Astrocyte of the cerebellum (primary cell): ENCODE measurements around the gene LRRC74A.

Experiments used
- DNase-seq: peaks from one replicate; pipeline ENCODE4 v3.0.0-alpha.2; 2011; ENCODE audit warnings: low read depth
- H3K4me3 ChIP-seq: 2 replicates; pipeline ENCODE4 v1.5.1; 2011; ENCODE audit warnings: mild to moderate bottlenecking, low read depth, low read length, moderate library complexity
- CTCF ChIP-seq: IDR thresholded peaks from 2 replicates; pipeline ENCODE4 v1.5.1; 2012; ENCODE audit warnings: low read length, low read depth, moderate library complexity, mild to moderate bottlenecking; ENCODE audit errors: missing control alignments
- in situ Hi-C: cut with HindIII; loops from 2 replicates; pipeline ENCODE4 v1.10.0; 2017; ENCODE audit warnings: low sequenced_read_pairs

Gene LRRC74A

DNA sequence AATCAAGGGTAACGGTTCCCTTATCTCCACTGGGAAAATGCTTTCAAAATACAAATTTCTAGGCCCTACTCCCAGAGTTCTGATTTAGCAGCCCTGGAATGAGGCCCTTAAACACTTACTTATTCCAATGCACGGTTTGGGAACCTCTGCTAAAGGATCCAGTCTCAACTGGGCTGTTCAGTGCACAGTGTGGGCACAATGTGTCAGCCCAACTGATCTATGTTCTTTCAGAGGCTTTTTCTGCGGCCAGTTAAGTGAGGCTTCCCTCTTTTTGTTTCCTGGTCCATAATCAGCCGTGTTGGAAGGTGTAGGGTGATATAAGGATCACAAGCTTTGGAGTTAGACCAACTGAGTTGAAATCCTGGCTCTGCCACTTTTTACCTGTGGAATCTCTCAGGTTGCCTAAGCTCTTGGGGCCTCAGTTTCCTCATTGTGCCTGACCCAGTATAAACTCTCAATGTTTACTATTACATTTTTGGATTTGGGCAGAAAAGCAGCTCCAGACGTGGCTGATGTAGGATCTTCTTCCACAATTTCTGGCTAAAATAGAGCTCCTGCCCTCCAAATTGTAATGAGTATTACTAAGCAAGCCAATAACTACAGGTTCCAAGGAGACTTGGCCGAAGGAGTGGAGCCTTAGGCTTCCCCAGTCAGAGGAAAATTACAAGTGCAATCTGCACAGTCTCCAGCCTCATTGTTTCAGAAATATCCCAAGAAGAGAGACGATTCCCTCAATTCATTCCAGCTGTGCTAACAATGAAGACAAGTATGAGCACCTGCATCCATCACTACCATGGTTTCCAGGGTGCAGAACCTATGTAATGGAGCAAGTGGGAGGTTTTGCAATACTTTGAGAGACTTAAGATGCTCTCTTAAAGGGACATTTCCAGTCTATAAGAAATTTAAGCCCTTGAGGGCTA is 11.2 kb upstream of the LRRC74A start:
- H3K4me3 ChIP-seq = no peak overlapping the region
- TF ChIP-seq CTCF = no peak
- DNase-seq = no peak
- in situ Hi-C loops = no loop called here

- no peak for TF ChIP-seq CTCF
- no peak for DNase-seq
- no peak overlapping the region for H3K4me3 ChIP-seq
- in situ Hi-C loops = no loop called here
Observed at GRCh38 chr14:76820700-76821099, 5.5 kb upstream of the LRRC74A start.

DNA sequence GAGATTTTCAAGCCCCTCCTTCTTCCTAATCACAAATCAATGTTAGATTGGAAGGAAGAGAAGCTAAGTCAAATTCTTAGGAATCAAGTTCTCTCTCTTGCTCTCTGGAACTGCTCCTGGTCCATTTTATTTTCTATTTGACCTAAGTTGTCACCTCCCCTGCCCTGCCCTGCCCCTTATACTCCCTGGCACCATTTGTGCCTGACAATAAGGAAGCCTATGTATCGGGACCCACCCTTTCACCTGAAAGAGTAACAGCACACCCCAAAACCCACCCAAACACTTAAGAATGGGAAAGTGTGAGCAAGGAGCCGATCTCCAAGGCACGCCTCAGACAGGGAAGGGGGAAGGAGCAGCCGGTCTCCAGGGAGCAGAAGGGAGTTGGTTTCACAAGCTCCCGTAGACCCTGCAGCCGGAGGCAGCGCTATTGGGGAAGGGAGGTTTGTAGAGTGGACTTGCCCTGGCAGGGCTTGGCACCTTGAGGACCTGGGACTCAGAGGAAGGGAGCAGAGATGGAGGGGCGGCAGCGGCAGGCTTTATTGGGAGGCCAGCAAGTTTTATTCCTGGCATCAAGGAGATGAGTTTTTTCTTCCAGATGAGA is 1.6 kb downstream of the LRRC74A start:
- TF ChIP-seq CTCF = no peak
- DNase-seq = no peak
- in situ Hi-C loops = no loop called here
- peak overlapping the region; percentile 15 for H3K4me3 ChIP-seq

- in situ Hi-C loops = no loop called here
- DNase-seq = no peak
- H3K4me3 ChIP-seq = peak overlapping the region; percentile 15
- TF ChIP-seq CTCF = no peak
Observed at GRCh38 chr14:76828339-76829012, 2.3 kb downstream of the LRRC74A start.

DNA sequence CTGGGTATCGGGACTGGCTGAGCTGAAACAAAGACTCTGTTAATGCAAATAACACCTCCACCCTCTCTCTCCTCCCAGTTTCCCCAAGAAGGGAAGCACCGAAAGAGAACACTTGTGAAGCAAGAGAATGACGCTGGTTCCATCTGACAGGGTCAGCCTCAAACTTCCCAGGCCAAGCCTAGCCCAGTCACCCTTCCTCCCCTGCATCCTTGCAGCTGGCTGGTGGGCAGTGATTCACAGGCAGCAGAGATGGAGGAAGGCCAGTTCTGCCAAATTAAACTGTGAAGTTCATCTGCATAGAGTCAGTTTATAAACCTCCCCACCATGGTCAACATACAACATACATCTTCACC is 2.8 kb downstream of the LRRC74A start:
- DNase-seq = no peak
- no peak for TF ChIP-seq CTCF

DNA sequence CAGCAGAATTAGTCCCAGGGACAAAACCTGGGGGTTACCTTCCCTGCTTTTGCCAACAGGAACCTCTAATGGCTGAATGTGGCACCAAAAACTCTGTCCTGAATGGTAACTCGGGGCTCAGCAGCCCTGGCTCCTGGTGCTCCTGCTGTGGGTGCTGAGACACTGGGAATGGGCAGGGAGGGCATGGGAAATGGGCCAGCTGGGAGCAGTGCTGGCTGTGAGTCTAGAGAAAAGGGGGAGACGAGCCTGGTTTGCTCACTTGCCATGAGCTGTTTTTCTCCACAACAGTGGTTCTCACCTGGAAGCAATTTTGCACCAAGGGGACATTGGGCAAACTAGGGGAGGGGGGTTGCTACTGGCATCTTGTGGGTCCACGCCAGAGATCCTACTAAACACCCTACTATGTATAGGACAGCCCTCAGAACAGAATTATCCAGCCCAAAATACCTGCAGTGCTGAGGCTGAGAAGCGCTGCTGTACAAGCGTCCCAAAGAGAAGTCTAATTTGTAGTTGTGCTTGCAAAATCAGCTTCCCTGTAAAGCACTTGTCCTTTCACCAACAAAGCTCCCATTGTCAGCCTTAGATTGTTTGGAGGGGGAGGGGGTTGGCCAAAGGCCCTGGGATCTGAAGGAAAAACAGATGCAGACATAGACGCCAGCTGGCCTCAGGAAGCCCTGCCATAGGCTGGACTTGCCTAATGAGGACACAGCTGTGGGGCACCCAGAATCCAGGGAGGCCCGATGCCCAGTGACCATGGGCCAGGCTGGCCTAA is 3.6 kb downstream of the LRRC74A start:
- DNase-seq = no peak
- TF ChIP-seq CTCF = no peak
- in situ Hi-C loops = no loop called here
- H3K4me3 ChIP-seq = no peak overlapping the region

More for the DNA sequence above, 2.8 kb downstream of the LRRC74A start:
- no peak overlapping the region for H3K4me3 ChIP-seq
- in situ Hi-C loops = no loop called here
